H1 (cell line): ENCODE data around the gene RIGI. TPM values are rescaled to one million over a fixed set of nuclear protein-coding genes. Genes with fewer than 3 reads are reported as not detected.

Experiments
- CTCF ChIA-PET: fragments of 300-600 bp; sonication (Branson Sonifier 250); formaldehyde crosslinking; loops from one replicate; lab custom pipeline; 2021; ENCODE audit not compliant: partially characterized antibody; lab: Charles Lee
- POLR2A ChIA-PET: fragments of 300-600 bp; sonication (Branson Sonifier 250); formaldehyde crosslinking; loops from one replicate; lab custom pipeline; 2021; ENCODE audit warnings: inconsistent platforms; ENCODE audit not compliant: partially characterized antibody; lab: Charles Lee
- DNase-seq, 2 experiments: peaks; one replicate each; pipeline versions ENCODE4 v3.0.0 to v3.0.0-alpha.2; 2010 to 2022; ENCODE audit warnings: low spot score in 2 of 2, low read depth in 1 of 2, mixed read lengths in 1 of 2
- FAIRE-seq: peaks from 2 replicates; lab custom pipeline; 2011; peaks lifted over from hg19 to GRCh38; lab: Jason Lieb, UNC
- H2AFZ ChIP-seq: 2 replicates; pipeline ENCODE4 v1.8.1; 2012; ENCODE audit warnings: low read length, inconsistent platforms
- H2AK5ac ChIP-seq: 2 replicates; pipeline ENCODE4 v1.6.1; 2013; ENCODE audit warnings: low read depth, low read length
- H2BK120ac ChIP-seq: replicated peaks from 2 replicates; pipeline ENCODE3; 2013; ENCODE audit warnings: low read depth, low read length, inconsistent platforms
- H2BK12ac ChIP-seq: 2 replicates; pipeline ENCODE4 v1.6.1; 2013; ENCODE audit warnings: low read depth, low read length
- H2BK15ac ChIP-seq: 2 replicates; pipeline ENCODE4 v1.6.1; 2013; ENCODE audit warnings: low read length
- H2BK20ac ChIP-seq: 2 replicates; pipeline ENCODE4 v1.6.1; 2013; ENCODE audit warnings: low read length
- H2BK5ac ChIP-seq: 2 replicates; pipeline ENCODE4 v1.6.1; 2013; ENCODE audit warnings: low read depth, low read length
- H3K14ac ChIP-seq: 2 replicates; pipeline ENCODE4 v1.6.1; 2013; ENCODE audit warnings: inconsistent platforms; ENCODE audit not compliant: insufficient read length
- H3K18ac ChIP-seq: 2 replicates; pipeline ENCODE4 v1.6.1; 2013; ENCODE audit warnings: low read length; ENCODE audit errors: extremely low read depth
- H3K23ac ChIP-seq: 2 replicates; pipeline ENCODE4 v1.6.1; 2013; ENCODE audit warnings: inconsistent platforms; ENCODE audit not compliant: insufficient read length
- H3K23me2 ChIP-seq: 2 replicates; pipeline ENCODE4 v1.6.1; 2013; ENCODE audit warnings: low read depth, low read length
- H3K27ac ChIP-seq: 2 replicates; pipeline ENCODE4 v1.6.1; 2011; ENCODE audit warnings: low read depth, low read length, inconsistent platforms
- H3K27me3 ChIP-seq, 4 experiments: replicated peaks in 1 of 4; 1 replicate in 1 of 4; 2 replicates in 3 of 4; pipeline versions ENCODE4 v1.6.1 to v1.8.1; 2011 to 2013; ENCODE audit warnings: low read length in 3 of 4, mild to moderate bottlenecking in 3 of 4, inconsistent platforms in 2 of 4, mixed read lengths in 2 of 4, moderate library complexity in 1 of 4; ENCODE audit not compliant: control insufficient read depth in 3 of 4, insufficient read depth in 3 of 4; ENCODE audit errors: extremely low read depth in 1 of 4
- H3K36me3 ChIP-seq, 4 experiments: 2 replicates each; pipeline versions ENCODE4 v1.6.1 to v1.8.1; 2011 to 2013; ENCODE audit warnings: mild to moderate bottlenecking in 4 of 4, low read length in 3 of 4, moderate library complexity in 2 of 4, control low read depth in 1 of 4, inconsistent platforms in 1 of 4; ENCODE audit not compliant: insufficient read depth in 4 of 4, control insufficient read depth in 2 of 4
- H3K4ac ChIP-seq: replicated peaks from 2 replicates; pipeline ENCODE3; 2013; ENCODE audit warnings: low read length, low read depth, mixed read lengths, inconsistent platforms; ENCODE audit not compliant: insufficient read length
- H3K4me1 ChIP-seq, 4 experiments: replicated peaks in 1 of 4; 1 replicate in 1 of 4; 2 replicates in 3 of 4; pipeline versions ENCODE4 v1.6.1 to v1.8.1; 2011 to 2013; ENCODE audit warnings: low read length in 3 of 4, inconsistent platforms in 2 of 4, mixed read lengths in 1 of 4; ENCODE audit not compliant: insufficient read depth in 4 of 4, control insufficient read depth in 3 of 4
- H3K4me2 ChIP-seq, 2 experiments: 2 replicates each; pipeline versions ENCODE4 v1.6.1 to v1.8.1; 2011 to 2013; ENCODE audit warnings: low read depth in 2 of 2, low read length in 2 of 2, control low read depth in 1 of 2, inconsistent platforms in 1 of 2, mild to moderate bottlenecking in 1 of 2; ENCODE audit not compliant: insufficient read depth in 1 of 2
- H3K4me3 ChIP-seq, 4 experiments: fragments of 200-600, 300-600 bp in 1 of 4; sonication (generic), shearing (Covaris generic), sonication (Bioruptor Twin) in 1 of 4; 2 replicates each; pipeline versions ENCODE4 v1.5.1 to v1.8.1; 2011 to 2016; ENCODE audit warnings: low read length in 4 of 4, low read depth in 3 of 4, control low read depth in 2 of 4, inconsistent platforms in 2 of 4, mild to moderate bottlenecking in 2 of 4, mixed read lengths in 1 of 4, moderate library complexity in 1 of 4; ENCODE audit not compliant: insufficient read depth in 2 of 4; ENCODE audit errors: extremely low read depth in 1 of 4
- H3K56ac ChIP-seq: replicated peaks from 2 replicates; pipeline ENCODE3; 2013; ENCODE audit warnings: low read depth, mild to moderate bottlenecking, mixed read lengths, low read length, inconsistent platforms; ENCODE audit not compliant: insufficient read length
- H3K79me1 ChIP-seq: 2 replicates; pipeline ENCODE4 v1.6.1; 2013; ENCODE audit warnings: low read depth, low read length, control low read depth
- H3K79me2 ChIP-seq, 2 experiments: 2 replicates each; pipeline versions ENCODE4 v1.6.1 to v1.8.1; 2012 to 2013; ENCODE audit warnings: low read length in 2 of 2, mild to moderate bottlenecking in 2 of 2, inconsistent platforms in 1 of 2; ENCODE audit not compliant: insufficient read depth in 2 of 2, control insufficient read depth in 1 of 2
- H3K9ac ChIP-seq, 4 experiments: replicated peaks in 1 of 4; 1 replicate in 1 of 4; 2 replicates in 3 of 4; pipeline versions ENCODE4 v1.6.1 to v1.8.1; 2011 to 2013; ENCODE audit warnings: low read depth in 3 of 4, low read length in 3 of 4, control low read depth in 2 of 4, mild to moderate bottlenecking in 2 of 4, moderate library complexity in 2 of 4, inconsistent platforms in 1 of 4; ENCODE audit errors: extremely low read depth in 1 of 4
- H3K9me3 ChIP-seq, 2 experiments: 2 replicates each; pipeline versions ENCODE4 v1.6.1 to v1.8.1; 2012 to 2013; ENCODE audit warnings: mild to moderate bottlenecking in 2 of 2, moderate library complexity in 2 of 2, control low read depth in 1 of 2, inconsistent platforms in 1 of 2, low read depth in 1 of 2, low read length in 1 of 2, mixed read lengths in 1 of 2; ENCODE audit not compliant: insufficient read depth in 2 of 2
- H4K20me1 ChIP-seq, 2 experiments: replicated peaks in 1 of 2; 2 replicates each; pipeline versions ENCODE3 to v1.8.1; 2011 to 2013; ENCODE audit warnings: inconsistent platforms in 2 of 2, low read length in 2 of 2, mild to moderate bottlenecking in 1 of 2; ENCODE audit not compliant: insufficient read depth in 2 of 2, control insufficient read depth in 1 of 2
- H4K5ac ChIP-seq: 2 replicates; pipeline ENCODE4 v1.6.1; 2013; ENCODE audit warnings: low read length, low read depth, mixed read lengths, inconsistent platforms; ENCODE audit not compliant: insufficient read length
- H4K8ac ChIP-seq: 2 replicates; pipeline ENCODE4 v1.8.0; 2013; ENCODE audit warnings: mild to moderate bottlenecking, moderate library complexity, low read length, inconsistent platforms; ENCODE audit not compliant: insufficient read depth; ENCODE audit errors: extremely low read depth
- H4K91ac ChIP-seq: replicated peaks from 2 replicates; pipeline ENCODE3; 2013; ENCODE audit warnings: low read length, mixed read lengths, inconsistent platforms; ENCODE audit not compliant: insufficient read length
- ATF3 ChIP-seq: IDR thresholded peaks from 2 replicates; pipeline ENCODE4 v1.6.1; 2011; ENCODE audit warnings: low read depth, mild to moderate bottlenecking, low read length; ENCODE audit not compliant: insufficient read depth
- BCL11A ChIP-seq, 2 experiments: IDR thresholded peaks; one replicate each; pipeline ENCODE4 v1.6.1; 2011; ENCODE audit warnings: low read depth in 2 of 2, low read length in 2 of 2, mild to moderate bottlenecking in 2 of 2
- CTCF ChIP-seq, 3 experiments: IDR thresholded peaks; 1 replicate in 2 of 3; 2 replicates in 1 of 3; pipeline versions ENCODE4 v1.5.1 to v1.6.1; 2011; ENCODE audit warnings: low read length in 3 of 3, mild to moderate bottlenecking in 3 of 3, inconsistent platforms in 2 of 3, low read depth in 1 of 3, moderate library complexity in 1 of 3; ENCODE audit not compliant: insufficient read depth in 1 of 3; ENCODE audit errors: control extremely low read depth in 1 of 3
- SP2 ChIP-seq: IDR thresholded peaks from 2 replicates; pipeline ENCODE4 v1.6.1; 2012; ENCODE audit warnings: mild to moderate bottlenecking, low read length, inconsistent platforms
- SP4 ChIP-seq: IDR thresholded peaks from 2 replicates; pipeline ENCODE4 v1.6.1; 2012; ENCODE audit warnings: low read length, inconsistent platforms
- USF2 ChIP-seq: IDR thresholded peaks from 2 replicates; pipeline ENCODE4 v1.6.1; 2011; ENCODE audit warnings: low read length, improper control_type of control experiment
- WGBS, 2 experiments: shearing (Covaris generic) in 1 of 2; methylation state at CpG; one replicate each; pipeline versions ENCODE4 v1.1.6 to v1.1.7; 2013 to 2015; ENCODE audit warnings: low lambda C conversion rate in 2 of 2, mixed read lengths in 2 of 2, inconsistent platforms in 1 of 2, low coverage in 1 of 2, missing lambda C conversion rate in 1 of 2; ENCODE audit not compliant: insufficient replicate concordance in 2 of 2, insufficient coverage in 1 of 2, insufficient read length in 1 of 2; ENCODE audit errors: extremely low coverage in 1 of 2, missing lambda C conversion rate in 1 of 2; 5-methylcytosine and 5-hydroxymethylcytosine counted together
- polyA plus RNA-seq, 7 experiments: library from polyadenylated mRNA; depleted of rRNA in 3 of 7; stranded (reverse) in 5 of 7; unstranded in 2 of 7; fragments of >200 nt in 5 of 7; fragments of 200-250 nt in 2 of 7; gene quantifications; 1 replicate in 5 of 7; 2 replicates in 1 of 7; 4 replicates in 1 of 7; pipeline versions ENCODE4 v1.2.1 to v1.2.3, GENCODE V29; 2011 to 2013; ENCODE audit warnings: missing spikeins in 2 of 7, mixed read lengths in 2 of 7
- total RNA-seq: library from RNA; stranded (reverse); fragmentation: NEBNext Ultra II Directional; extraction: Animal tissue kit (Norgen Biotek cat#: 25700); gene quantifications from 2 replicates; pipeline ENCODE4 v1.2.1, GENCODE V29; 2021

Gene RIGI
- total and polyA plus RNA-seq, 2 of the 8 experiments (the other 6 are each of a cell fraction or from before 2014, with no cell fraction given) = 3.1 to 6.7 TPM

DNA sequence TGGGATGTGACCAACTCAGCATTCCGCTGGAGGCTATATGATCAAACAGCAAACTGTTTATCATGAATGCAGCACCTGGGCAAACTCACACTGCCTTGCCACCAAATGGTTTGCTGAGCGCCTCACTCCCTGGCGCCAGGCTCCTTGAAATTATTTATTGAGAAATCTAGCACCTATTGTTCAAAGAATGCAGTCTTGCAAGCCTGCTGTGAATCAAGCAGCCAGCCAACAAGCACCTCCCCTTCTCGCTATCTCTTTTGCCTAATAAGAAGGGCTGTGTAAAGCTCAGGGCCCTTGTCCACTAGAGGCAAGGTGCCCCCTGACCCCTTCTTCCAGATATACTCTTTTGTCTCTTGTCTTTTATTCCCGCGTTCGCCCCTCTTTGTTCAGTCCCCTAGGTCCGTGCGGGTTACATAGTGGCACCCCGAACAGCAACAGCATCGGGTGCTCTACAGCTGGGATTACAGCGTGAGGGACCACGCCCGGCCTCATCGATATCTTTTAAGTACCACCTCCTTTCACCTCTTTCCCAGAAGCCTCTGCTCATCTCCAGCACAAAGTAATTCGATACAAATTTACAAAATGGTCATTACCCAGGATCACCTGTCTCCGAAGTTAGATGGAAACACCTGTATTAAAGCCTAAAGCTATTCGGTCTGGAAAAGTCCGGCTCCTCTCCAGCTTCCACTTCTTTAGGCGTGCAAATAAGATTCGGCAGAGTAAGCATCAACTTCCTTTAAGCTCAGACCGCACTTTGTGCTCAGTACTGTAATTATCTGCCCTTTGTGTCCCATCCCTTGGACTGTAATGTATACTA is 896 bp downstream of the RIGI start:
- H2BK5ac ChIP-seq = no peak overlapping the region
- no peak for FAIRE-seq
- ChIA-PET POLR2A (interaction anchor here (0.5 to 2.4 kb wide), 12 partner anchors 11 to 1773 kb away, joined by 3 to 10 read pairs (median 3); partner anchors contain the start of gene NDUFB6), CTCF (interaction anchor here (0.7 to 3.3 kb wide), 18 partner anchors 8 to 536 kb away, joined by 3 to 59 read pairs (median 6); no protein-coding TSS in a partner anchor)
- H2BK15ac ChIP-seq = no peak overlapping the region
- no peak overlapping the region for H3K23ac ChIP-seq
- no peaks in the 10 kb centered on the region for H4K20me1 ChIP-seq
- no peak overlapping the region for H2AK5ac ChIP-seq
- peaks cover 0 to 5% (median 2%) of the 10 kb centered on the region in 4 experiments; a peak in 3 of 7 replicates for H3K4me1 ChIP-seq
- peak overlapping the region; percentile 78 to 83 for H3K4me2 ChIP-seq
- no peaks in the 10 kb centered on the region for H3K27me3 ChIP-seq
- H3K9ac ChIP-seq = peak overlapping the region in 2 of 4 experiments; percentile 50 to 77; a peak in 3 of 7 replicates
- no peak overlapping the region for H3K56ac ChIP-seq
- no peak overlapping the region for H2BK20ac ChIP-seq
- peak overlapping the region; percentile 39; the same call in 1 of the 2 replicates for H2BK12ac ChIP-seq
- no peak overlapping the region for H3K4ac ChIP-seq
- H3K79me2 ChIP-seq = 0 out of 4 replicates have a peak, but pooled peaks cover 0 to 13% of the 10 kb centered on the region in 2 experiments
- peak overlapping the region; percentile 80; the same call in 1 of the 2 replicates for H2AFZ ChIP-seq
- no peak overlapping the region for H4K8ac ChIP-seq
- 50% methylated on average over 22 of the region's 22 CpGs; no CpG with 5 or more reads in 1 of the 2 experiments for WGBS, 2 experiments
- H3K4me3 ChIP-seq = peak overlapping the region; percentile 67 to 90 (median 82)
- DNase-seq = no peak
- no peak overlapping the region for H2BK120ac ChIP-seq
- H4K5ac ChIP-seq = no peak overlapping the region
- H3K27ac ChIP-seq = no peak overlapping the region
- no peak overlapping the region for H3K14ac ChIP-seq
- H4K91ac ChIP-seq = no peak overlapping the region
- H3K79me1 ChIP-seq = no peaks in the 10 kb centered on the region; the same call in 1 of the 2 replicates
- H3K18ac ChIP-seq = peak overlapping the region; percentile 40; the same call in 1 of the 2 replicates
- H3K9me3 ChIP-seq = peaks cover 4 to 6% of the 10 kb centered on the region in 2 experiments; a peak in 2 of 4 replicates
- peaks cover 4% of the 10 kb centered on the region; the same call in 1 of the 2 replicates for H3K23me2 ChIP-seq
- peaks cover 0 to 2% (median 0%) of the 10 kb centered on the region in 4 experiments; a peak in 3 of 8 replicates for H3K36me3 ChIP-seq
- TF ChIP-seq SP2 (no peak), USF2 (no peak), BCL11A (IDR thresholded peaks at IDR 0.05; ENCODE audit: low read depth in 2 of 2, low read length in 2 of 2) (no peak), SP4 (no peak), CTCF (IDR thresholded peaks at IDR 0.05; ENCODE audit: control extremely low read depth in 1 of 3, insufficient read depth in 1 of 3, low read depth in 1 of 3, low read length in 3 of 3) (no peak), ATF3 (no peak)
